K562 (cell line): ENCODE data around the gene SUPT3H. TPM values are rescaled to one million over a fixed set of nuclear protein-coding genes. Genes with fewer than 3 reads are reported as not detected.

Experiments
- CHCHD3 ChIP-seq: fragments of 250-450 bp; sonication (Bioruptor Pico); IDR thresholded peaks from 2 replicates; pipeline ENCODE4 v2.1.2; 2022; ENCODE audit warnings: mild to moderate bottlenecking
- FOXM1 ChIP-seq, 2 experiments: fragments of 450-650 bp in 1 of 2; sonication (generic) in 1 of 2; formaldehyde crosslinking in 1 of 2; IDR thresholded peaks; 2 replicates each; pipeline versions ENCODE4 v1.6.1 to v1.9.0; 2017 to 2022; ENCODE audit warnings: low read depth in 2 of 2, mild to moderate bottlenecking in 2 of 2, missing genetic modification reagents in 1 of 2, moderate library complexity in 1 of 2
- HNRNPLL ChIP-seq: fragments of 200-400 bp; formaldehyde crosslinking; IDR thresholded peaks from 2 replicates; pipeline ENCODE4 v1.6.1; 2017; ENCODE audit warnings: low read length, low read depth, mild to moderate bottlenecking; ENCODE audit not compliant: poor library complexity, severe bottlenecking
- MCM7 ChIP-seq, 2 experiments: fragments of 450-650 bp; IDR thresholded peaks; 2 replicates each; pipeline ENCODE4 v1.6.1; 2016 to 2018
- NUFIP1 ChIP-seq: fragments of 450-650 bp; IDR thresholded peaks from 2 replicates; pipeline ENCODE4 v1.6.1; 2018; ENCODE audit not compliant: partially characterized antibody
- RUNX1 ChIP-seq: sonication (generic); IDR thresholded peaks from 2 replicates; pipeline ENCODE4 v1.6.1; 2016; ENCODE audit warnings: antibody characterized with exemption, low read depth
- XRCC4 ChIP-seq: IDR thresholded peaks from one replicate; pipeline ENCODE4 v1.6.1; 2011; ENCODE audit not compliant: insufficient read depth, insufficient read length; ENCODE audit errors: extremely low read depth
- ZC3H8 ChIP-seq: fragments of 450-650 bp; IDR thresholded peaks from 2 replicates; pipeline ENCODE4 v1.6.1; 2017
- ZNF274 ChIP-seq: IDR thresholded peaks from 2 replicates; pipeline ENCODE4 v1.6.1; 2011; ENCODE audit warnings: low read depth, mild to moderate bottlenecking, low read length, moderate library complexity, borderline replicate concordance
- ZNF3 ChIP-seq: fragments of 250-450 bp; sonication (Bioruptor Pico); IDR thresholded peaks from 2 replicates; pipeline ENCODE4 v1.5.0; 2021; ENCODE audit warnings: mild to moderate bottlenecking, moderate library complexity
- ZNF551 ChIP-seq: fragments of 250-450 bp; sonication (Bioruptor Pico); IDR thresholded peaks from 2 replicates; pipeline ENCODE4 v1.5.0; 2021; ENCODE audit warnings: mild to moderate bottlenecking, moderate library complexity
- polyA plus RNA-seq, 8 experiments: library from polyadenylated mRNA; depleted of rRNA in 4 of 8; stranded (reverse) in 5 of 8; unstranded in 3 of 8; fragments of >200 nt; fragmentation: Nextera tagmentation in 2 of 8; fragmentation: Illumina TruSeq in 1 of 8; extraction: Ambion mirVana in 2 of 8; extraction: Trizol in 1 of 8; gene quantifications; 2 replicates each; pipeline versions ENCODE4 v1.2.1 to v1.2.3, GENCODE V29; 2011 to 2014; ENCODE audit warnings: inconsistent platforms in 1 of 8, missing spikeins in 1 of 8
- total RNA-seq, 7 experiments: library from RNA; depleted of rRNA in 6 of 7; stranded (reverse); fragments of >200 nt in 6 of 7; fragmentation: Illumina TruSeq in 2 of 7; extraction: Trizol in 2 of 7; gene quantifications; 2 replicates each; pipeline versions ENCODE4 v1.2.1 to v1.2.3, GENCODE V29; 2011 to 2021; ENCODE audit warnings: low replicate concordance in 1 of 7
- TF ChIP-seq, protein P1 (sequence below), 2 experiments: fragments of 450-650 bp; formaldehyde crosslinking in 1 of 2; IDR thresholded peaks; 2 replicates each; pipeline versions ENCODE4 v1.4.0 to v1.6.1; 2014 to 2020; ENCODE audit warnings: mild to moderate bottlenecking in 2 of 2, borderline replicate concordance in 1 of 2, low read depth in 1 of 2
- TF ChIP-seq, protein P2 (sequence below): sonication (generic); formaldehyde crosslinking; IDR thresholded peaks from 2 replicates; pipeline ENCODE4 v1.8.1; 2023; ENCODE audit warnings: missing genetic modification reagents, mild to moderate bottlenecking, borderline replicate concordance
- TF ChIP-seq, protein P3 (sequence below): fragments of 450-650 bp; formaldehyde crosslinking; IDR thresholded peaks from 2 replicates; pipeline ENCODE4 v1.4.0; 2020; ENCODE audit warnings: mild to moderate bottlenecking, mixed read lengths

The SUPT3H gene
- total and polyA plus RNA-seq, 9 of the 15 experiments (the other 6 are each of a cell fraction or from before 2014, with no cell fraction given), result 7.2 to 16.3 (median 11.9) TPM

DNA sequence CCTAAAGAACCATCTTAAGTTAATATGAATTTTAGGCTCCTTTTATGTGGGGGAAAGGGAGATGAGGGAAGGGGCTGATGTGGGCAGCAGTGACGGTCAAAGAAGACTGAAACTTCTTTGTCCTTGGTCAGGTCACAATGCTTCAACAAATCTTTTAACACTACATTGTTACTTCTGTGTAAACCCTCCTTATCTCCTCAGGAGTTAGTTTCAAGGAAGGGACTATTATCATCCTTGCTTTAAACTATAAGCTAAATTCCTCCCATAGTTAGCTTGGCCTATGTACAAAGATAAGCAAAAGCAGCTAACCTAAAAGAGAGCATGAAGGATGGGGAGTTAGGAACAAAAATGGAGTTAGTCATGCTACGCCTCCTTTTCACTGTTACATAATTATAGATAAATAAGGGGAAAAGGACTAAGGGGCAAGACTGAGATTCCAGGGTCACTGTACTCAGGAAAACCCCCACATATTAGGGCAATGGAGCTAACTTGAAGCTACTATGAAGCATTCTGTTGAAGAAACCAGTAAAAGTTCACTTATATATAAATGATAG, 222.3 kb downstream of the SUPT3H start (continued):
- TF ChIP-seq, protein P1, sequence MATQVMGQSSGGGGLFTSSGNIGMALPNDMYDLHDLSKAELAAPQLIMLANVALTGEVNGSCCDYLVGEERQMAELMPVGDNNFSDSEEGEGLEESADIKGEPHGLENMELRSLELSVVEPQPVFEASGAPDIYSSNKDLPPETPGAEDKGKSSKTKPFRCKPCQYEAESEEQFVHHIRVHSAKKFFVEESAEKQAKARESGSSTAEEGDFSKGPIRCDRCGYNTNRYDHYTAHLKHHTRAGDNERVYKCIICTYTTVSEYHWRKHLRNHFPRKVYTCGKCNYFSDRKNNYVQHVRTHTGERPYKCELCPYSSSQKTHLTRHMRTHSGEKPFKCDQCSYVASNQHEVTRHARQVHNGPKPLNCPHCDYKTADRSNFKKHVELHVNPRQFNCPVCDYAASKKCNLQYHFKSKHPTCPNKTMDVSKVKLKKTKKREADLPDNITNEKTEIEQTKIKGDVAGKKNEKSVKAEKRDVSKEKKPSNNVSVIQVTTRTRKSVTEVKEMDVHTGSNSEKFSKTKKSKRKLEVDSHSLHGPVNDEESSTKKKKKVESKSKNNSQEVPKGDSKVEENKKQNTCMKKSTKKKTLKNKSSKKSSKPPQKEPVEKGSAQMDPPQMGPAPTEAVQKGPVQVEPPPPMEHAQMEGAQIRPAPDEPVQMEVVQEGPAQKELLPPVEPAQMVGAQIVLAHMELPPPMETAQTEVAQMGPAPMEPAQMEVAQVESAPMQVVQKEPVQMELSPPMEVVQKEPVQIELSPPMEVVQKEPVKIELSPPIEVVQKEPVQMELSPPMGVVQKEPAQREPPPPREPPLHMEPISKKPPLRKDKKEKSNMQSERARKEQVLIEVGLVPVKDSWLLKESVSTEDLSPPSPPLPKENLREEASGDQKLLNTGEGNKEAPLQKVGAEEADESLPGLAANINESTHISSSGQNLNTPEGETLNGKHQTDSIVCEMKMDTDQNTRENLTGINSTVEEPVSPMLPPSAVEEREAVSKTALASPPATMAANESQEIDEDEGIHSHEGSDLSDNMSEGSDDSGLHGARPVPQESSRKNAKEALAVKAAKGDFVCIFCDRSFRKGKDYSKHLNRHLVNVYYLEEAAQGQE (IDR thresholded peaks at IDR 0.05; ENCODE audit: borderline replicate concordance), result no peak
- TF ChIP-seq, protein P1 (CRISPR knock-in tag; IDR thresholded peaks at IDR 0.05; ENCODE audit: low read depth), result no peak
- TF ChIP-seq, protein P2, sequence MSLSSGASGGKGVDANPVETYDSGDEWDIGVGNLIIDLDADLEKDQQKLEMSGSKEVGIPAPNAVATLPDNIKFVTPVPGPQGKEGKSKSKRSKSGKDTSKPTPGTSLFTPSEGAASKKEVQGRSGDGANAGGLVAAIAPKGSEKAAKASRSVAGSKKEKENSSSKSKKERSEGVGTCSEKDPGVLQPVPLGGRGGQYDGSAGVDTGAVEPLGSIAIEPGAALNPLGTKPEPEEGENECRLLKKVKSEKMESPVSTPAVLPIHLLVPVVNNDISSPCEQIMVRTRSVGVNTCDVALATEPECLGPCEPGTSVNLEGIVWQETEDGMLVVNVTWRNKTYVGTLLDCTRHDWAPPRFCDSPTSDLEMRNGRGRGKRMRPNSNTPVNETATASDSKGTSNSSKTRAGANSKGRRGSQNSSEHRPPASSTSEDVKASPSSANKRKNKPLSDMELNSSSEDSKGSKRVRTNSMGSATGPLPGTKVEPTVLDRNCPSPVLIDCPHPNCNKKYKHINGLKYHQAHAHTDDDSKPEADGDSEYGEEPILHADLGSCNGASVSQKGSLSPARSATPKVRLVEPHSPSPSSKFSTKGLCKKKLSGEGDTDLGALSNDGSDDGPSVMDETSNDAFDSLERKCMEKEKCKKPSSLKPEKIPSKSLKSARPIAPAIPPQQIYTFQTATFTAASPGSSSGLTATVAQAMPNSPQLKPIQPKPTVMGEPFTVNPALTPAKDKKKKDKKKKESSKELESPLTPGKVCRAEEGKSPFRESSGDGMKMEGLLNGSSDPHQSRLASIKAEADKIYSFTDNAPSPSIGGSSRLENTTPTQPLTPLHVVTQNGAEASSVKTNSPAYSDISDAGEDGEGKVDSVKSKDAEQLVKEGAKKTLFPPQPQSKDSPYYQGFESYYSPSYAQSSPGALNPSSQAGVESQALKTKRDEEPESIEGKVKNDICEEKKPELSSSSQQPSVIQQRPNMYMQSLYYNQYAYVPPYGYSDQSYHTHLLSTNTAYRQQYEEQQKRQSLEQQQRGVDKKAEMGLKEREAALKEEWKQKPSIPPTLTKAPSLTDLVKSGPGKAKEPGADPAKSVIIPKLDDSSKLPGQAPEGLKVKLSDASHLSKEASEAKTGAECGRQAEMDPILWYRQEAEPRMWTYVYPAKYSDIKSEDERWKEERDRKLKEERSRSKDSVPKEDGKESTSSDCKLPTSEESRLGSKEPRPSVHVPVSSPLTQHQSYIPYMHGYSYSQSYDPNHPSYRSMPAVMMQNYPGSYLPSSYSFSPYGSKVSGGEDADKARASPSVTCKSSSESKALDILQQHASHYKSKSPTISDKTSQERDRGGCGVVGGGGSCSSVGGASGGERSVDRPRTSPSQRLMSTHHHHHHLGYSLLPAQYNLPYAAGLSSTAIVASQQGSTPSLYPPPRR (CRISPR knock-in tag), result no peak
- TF ChIP-seq ZC3H8 (no peak), XRCC4 (no peak), FOXM1 (IDR thresholded peaks at IDR 0.05; ENCODE audit: low read depth) (no peak), FOXM1 (CRISPR knock-in tag; IDR thresholded peaks at IDR 0.05; ENCODE audit: low read depth) (no peak), ZNF274 (no peak), ZNF551 (CRISPR knock-in tag) (no peak), HNRNPLL (no peak), RUNX1 (no peak), MCM7 (IDR thresholded peaks at IDR 0.05) (no peak), CHCHD3 (CRISPR knock-in tag) (no peak), NUFIP1 (no peak), ZNF3 (CRISPR knock-in tag) (no peak)
- TF ChIP-seq, protein P3, sequence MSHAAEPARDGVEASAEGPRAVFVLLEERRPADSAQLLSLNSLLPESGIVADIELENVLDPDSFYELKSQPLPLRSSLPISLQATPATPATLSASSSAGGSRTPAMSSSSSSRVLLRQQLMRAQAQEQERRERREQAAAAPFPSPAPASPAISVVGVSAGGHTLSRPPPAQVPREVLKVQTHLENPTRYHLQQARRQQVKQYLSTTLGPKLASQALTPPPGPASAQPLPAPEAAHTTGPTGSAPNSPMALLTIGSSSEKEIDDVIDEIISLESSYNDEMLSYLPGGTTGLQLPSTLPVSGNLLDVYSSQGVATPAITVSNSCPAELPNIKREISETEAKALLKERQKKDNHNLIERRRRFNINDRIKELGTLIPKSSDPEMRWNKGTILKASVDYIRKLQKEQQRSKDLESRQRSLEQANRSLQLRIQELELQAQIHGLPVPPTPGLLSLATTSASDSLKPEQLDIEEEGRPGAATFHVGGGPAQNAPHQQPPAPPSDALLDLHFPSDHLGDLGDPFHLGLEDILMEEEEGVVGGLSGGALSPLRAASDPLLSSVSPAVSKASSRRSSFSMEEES (CRISPR knock-in tag), result no peak
